Measurements from ENCODE around the gene STK32C.
"Not testable (repeated sequence)": the region's sequence is repeated elsewhere in the genome, so short reads cannot be mapped to it uniquely, and the experiment has no call there.

The STK32C gene

GRCh38 chr10:132162590-132163277, 145.0 kb downstream of the STK32C start:
- no peak for DNase-seq

DNA sequence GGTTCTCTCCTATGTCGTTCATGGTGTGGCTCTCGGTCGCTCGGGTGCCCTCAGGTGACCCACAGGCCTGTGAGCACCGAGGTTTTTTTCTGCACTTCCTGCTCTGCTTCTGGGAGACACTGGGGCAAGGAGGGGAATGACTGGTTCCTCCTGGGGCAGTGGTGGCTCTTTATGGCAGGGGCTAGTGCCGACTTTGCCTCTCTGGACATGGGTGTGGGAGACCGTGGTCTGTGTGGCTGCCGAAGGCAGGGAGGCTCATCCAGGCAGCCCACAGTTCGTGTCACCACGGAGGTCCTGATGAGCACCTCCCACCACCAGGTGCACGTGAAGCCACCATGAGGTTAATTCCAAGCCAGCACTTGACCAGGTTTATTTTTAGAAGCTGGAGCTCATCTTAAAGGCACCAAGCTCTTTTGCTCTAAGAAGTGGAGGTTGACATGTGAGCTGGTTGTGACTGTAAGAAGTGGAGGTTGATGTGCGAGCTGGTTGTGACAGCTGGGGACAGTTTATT, 145.7 kb downstream of the STK32C start:
- peak; percentile 60 for DNase-seq

DNA sequence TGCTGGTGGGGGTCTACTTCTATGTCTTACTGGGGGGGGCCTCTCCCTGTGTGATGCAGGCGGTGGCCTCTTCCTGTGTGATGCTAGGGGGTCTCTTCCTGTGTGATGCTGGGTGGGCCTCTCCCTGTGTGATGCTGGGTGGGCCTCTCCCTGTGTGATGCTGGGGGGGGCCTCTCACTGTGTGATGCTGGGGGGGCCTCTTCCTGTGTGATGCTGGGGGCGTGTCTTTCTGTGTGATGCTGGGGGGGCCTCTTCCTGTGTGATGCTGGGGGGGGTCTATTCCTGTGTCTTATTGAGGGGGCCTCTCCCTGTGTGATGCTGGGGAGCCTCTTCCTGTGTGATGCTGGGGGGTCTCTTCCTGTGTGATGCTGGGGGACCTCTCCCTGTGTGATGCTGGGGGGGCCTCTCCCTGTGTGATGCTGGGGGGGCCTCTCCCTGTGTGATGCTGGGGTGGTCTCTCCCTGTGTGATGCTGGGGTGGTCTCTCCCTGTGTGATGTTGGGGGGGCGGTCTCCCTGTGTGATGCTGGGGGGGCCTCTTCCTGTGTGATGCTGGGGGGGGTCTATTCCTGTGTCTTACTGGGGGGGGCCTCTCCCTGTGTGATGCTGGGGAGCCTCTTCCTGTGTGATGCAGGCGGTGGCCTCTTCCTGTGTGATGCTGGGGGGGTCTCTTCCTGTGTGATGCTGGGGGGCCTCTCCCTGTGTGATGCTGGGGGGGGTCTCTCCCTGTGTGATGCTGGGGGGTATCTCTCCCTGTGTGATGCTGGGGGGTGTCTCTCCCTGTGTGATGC, 146.7 kb downstream of the STK32C start:
- not testable (repeated sequence) for DNase-seq

GRCh38 chr10:132160231-132160630, 147.5 kb downstream of the STK32C start:
- DNase-seq, result not testable (repeated sequence)

- not testable (repeated sequence) for DNase-seq
Observed at GRCh38 chr10:132159302-132160230, 148.2 kb downstream of the STK32C start.

- DNase-seq, result no peak
Observed at GRCh38 chr10:132158823-132159222, 148.9 kb downstream of the STK32C start.

DNA sequence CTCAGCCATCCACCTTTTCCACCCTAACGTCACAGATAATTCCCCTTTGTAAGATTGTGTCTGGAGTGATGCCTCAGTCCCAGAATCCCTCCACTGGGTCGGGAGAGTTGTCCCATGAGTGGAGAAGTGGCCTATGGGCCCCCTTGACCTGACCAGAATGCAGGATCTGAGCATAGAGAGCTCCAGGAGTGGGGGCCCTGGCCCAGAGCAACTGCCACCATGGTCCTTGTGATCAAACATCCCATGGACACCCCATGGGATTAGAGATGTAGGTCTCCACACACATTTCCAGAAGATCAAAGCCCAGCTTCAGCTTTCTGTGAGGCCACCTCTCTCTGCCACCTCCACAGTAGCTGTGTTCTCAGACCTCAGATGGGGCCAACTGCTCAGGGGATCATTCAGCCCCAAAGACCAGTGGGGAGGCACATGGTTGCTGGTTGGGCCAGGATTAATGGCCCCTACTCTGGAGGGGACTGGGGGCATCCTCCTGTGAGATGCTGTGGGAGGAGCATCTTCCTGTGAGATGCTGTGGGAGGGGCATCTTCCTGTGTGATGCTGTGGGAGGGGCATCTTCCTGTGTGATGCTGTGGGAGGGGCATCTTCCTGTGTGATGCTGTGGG, 149.5 kb downstream of the STK32C start:
- peak; percentile 16 for DNase-seq

Measured in RPMI8226 (cell line).